M059J (cell line): ENCODE data around the gene LACRT. TPM values are rescaled to one million over a fixed set of nuclear protein-coding genes. Genes with fewer than 3 reads are reported as not detected.

ENCODE experiments used
- DNase-seq: peaks from one replicate; pipeline ENCODE4 v3.0.0-alpha.2; 2012; ENCODE audit warnings: low read depth
- total RNA-seq: library from RNA; depleted of rRNA; stranded (reverse); fragments of >200 nt; shearing (Covaris generic); gene quantifications from 2 replicates; pipeline ENCODE4 v1.2.3, GENCODE V29; 2014; rRNA removed

LACRT gene
- total RNA-seq, 1 experiment from 2014 or later, result not detected

DNA sequence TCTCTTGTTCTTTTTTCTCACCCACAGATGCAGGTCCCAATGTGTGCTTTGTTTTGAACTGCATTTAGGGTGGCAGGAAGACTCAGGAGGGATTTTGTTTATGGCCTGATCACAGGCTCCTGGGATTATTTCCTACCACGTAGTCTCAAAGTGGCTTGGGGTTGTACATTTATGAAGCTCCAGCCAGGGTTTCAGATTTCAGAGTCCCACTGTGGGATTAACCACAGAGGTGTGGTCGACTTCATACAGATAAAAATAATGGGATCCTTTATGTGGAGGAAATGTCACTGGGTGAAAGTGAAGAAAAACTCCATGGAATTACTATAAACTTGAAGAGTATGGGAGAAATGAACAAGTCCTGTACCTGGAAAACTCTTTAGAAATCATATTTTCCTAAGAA, 32.0 kb downstream of the LACRT start:
- no peak for DNase-seq

DNA sequence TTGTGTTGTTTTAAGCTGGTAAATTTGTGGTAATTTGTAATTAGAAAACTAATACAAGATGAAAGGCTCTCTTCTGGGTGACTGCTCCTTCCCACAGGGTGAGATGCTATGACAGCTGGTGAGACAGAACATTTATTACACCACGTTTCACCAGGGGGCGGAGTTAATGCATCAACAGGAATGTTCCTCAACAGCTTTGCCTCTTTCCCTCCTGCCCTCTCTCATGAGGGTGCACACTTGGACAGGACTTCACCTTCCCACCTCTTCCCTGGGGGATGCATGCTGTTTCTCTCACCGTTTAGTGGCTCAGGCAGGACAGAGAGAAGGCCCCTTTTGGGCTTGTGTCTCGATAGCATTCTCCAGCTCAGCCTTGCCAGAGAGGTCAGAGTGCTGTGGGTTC, 32.9 kb downstream of the LACRT start:
- peak; percentile 40 for DNase-seq

DNA sequence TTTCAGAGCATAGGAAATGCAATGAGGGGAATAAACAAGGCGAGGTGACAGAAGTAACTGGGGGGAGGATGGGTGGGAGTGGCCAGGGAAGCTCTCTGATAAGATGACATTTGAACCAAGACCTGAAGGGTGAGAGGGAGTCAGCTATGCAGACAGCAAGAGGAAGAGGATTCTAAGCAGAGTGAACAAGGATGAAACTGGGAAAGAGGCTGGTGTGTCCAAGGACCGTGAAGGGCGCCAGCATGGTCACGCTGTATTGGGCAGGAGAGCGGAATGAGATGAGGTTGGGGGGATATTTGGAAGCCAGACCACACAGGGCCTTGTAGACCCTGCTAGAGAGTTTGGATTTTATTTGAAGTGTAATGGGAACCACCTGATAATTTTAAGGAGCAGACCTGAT, 35.7 kb downstream of the LACRT start:
- no peak for DNase-seq

DNA sequence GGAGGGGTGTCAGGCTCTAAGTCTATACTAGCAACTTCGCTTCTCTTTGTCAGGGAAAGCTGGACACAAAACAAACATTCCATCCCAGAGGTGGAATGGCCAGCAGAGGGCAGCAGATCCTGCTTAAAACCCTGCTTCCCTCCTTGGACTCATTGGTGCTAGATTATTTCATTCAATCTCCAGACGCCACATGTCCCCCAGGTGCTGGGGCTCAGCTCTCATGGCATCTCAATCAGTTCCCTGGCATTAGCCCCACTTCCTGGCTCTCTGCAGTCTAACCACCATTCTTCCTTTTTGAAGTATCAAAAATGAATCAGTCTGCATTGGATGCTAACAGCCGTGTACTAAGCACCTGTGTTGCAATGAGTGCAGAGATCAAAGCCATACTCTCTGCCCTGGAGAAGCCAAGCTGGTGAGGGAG, 38.2 kb downstream of the LACRT start:
- DNase-seq, result peak; percentile 50

DNA sequence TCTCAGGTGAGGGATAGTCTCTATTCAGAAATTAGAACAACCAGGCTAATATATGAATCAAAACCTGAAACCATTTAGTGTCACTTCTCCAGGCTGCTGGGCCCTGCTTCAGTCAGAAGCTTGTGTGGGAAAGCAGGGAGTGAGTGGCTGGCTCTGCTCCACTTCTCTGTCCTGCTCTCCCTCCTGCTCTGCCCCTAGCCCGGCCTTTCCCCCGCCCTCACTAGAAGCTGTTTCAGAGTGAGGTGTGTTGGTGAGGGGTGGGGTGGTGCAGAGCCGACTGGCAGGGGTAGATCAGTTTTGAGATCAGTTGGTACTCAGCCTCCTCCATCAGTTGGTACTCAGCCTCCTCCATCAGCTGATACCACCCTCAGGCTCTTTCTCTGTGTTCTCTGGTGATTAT, 39.2 kb downstream of the LACRT start:
- no peak for DNase-seq

DNA sequence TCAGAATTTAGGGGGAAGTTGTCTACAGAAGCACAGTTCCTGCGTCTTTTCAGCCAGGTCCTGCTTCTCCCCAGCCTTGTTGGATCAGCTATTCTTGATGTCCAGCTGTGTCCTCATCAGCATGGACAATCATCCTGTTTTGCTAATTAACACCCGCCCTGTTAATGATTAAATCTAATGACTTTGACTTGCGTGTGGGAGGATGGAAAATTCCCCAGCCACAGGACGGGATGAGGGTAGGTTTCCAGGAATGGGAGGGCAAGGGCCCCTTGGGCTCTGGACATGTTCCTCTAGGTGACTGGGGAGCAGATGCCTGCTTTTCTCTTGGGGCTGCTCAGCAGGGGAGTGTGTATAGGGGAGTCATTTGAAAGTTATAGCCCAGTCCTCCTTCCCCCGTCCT, 41.0 kb downstream of the LACRT start:
- DNase-seq, result no peak

DNA sequence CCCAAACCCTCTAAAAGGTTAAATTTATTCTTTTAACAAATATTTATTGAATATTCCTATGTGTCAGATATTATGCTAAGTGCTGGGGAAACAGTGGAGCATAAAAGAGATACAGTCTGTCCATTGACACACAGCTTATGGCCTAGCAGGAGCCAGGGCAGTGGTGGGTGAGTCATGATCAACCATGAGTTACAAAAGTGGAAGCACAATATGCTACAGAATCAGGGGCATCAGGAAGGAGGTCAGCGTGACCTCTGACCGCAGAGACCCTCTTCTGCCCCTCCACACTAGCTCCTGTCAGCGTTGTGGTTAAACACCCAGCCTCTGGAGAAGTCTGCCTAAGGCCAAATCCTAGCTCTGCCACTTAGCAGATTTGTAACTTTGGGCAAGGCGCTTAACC, 41.6 kb downstream of the LACRT start:
- DNase-seq, result no peak

DNA sequence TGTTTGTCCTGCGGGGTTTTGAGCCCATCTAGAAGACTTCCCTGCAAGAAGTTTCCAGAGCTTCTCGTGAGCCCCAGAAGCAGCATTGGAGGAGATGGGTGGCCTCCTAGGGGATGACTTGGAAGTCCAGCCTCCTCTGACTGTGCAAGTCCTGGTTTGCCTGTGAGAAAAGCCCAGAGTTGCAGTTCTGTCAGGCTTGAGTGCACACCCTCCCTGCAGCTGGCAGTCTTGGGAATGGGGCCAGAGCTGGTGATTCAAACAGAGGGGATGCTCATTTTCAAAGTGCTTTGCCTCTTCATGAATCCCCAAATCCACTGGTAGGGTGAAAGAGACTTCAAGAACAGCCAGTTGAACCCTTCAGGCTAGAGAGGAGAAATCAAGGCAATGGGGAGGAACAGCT, 42.4 kb downstream of the LACRT start:
- DNase-seq, result no peak

DNA sequence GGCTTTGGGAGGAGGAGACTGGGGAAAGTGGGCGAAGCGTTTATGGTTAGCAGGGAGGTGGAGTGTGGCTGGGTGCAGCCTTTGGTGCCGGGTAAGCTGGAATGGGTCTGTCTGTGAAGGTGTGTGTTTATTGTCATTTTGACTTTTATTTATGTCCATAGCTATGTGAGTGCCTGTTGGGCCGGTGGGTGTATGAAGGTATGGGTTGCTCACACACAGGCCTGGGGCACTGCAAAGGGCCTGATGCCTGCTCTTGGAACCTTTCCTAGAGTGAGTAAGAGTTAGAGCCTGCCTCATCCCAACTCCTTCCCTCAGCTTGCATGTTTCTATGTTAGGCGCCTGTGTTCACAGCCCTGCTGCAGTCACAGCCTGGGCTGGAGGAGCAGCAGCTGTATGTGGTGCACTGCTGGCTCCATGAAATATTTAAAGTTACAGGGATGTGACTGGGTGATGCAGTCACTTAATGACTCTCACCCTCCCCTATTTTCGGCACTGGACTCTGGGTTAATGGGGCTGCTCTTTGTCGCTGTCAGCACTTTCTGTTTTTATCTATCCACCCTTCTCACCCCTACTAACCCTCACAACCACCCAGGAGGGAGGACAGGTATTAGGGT, 43.6 kb downstream of the LACRT start:
- DNase-seq, result no peak

DNA sequence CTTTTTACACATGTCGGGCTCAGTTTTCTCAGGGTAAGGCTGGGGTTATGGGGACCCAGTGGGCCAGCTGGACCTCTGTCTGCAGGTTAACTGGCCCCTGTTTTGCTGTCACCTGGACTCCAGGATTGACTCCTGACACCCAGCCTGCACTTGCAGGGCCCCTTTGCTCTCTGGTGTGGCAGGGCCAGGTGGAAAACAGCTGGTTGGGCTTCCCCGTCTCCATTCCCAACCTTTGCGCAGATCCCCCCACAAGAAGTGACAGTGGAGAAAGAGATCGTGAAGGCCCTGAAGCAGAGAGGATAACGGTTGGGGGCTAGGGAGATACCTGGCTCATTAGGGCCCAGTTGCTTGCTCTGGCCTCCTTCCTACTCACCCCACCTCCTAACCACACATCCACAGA, 44.7 kb downstream of the LACRT start:
- DNase-seq, result no peak

DNA sequence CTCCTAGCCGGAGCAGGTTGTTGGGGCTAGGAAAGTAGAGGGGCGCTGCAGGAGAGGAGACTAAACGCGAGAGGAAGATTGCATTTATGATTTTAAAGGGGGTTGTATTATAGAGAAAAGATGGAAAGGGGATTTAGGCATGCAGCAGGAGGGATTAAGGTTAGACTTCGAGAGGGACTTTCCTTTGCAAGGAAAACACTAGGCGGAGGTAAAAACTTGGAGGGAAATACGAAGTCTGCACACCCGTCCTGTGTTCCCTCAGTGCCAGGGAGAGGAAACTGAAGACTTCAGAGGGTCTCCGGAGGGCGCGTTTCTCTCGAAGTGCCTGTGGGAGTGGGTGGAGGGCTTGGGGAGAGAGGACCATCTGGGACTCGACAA, 45.8 kb downstream of the LACRT start:
- DNase-seq, result no peak

DNA sequence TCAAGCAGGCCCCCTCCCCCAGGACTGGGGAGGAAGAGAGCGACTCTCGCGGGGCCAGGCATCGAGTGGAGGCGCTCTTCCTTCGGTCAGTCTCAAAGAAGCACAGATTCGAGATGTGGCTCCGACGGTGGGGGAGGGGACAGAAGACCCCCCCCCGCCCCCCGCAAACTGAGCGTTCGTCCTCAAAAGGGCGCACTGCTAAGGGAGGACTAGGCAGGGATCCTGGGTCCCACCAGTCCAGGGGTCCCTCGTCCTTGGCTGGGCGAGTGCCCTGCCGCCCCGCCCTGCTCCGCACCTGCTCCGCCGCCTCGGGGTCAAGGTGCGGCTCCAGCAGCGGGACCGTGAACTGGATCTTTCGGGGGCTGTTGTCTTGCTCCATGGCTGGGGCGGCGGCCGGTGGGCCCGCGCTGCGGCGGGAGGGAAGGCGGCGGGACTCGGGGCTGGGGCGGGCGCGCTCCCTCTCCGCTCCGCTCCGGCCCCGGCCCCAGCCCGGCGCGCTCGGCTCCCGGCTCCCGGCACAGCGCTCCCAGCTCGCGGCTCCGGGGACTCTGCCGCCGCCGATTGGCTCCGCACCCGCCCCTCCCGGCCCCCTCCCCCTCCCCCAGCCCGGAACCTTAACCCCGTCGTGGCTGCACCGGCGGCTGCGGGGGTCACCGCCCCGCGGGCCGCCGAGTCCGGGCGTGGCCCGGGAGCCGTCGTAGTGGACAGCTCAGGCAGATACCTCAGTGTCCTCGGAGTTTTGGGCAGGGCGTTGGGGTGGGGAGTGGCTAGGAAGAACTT, 46.4 kb downstream of the LACRT start, which contains the start of gene PPP1R1A:
Gene PPP1R1A, minus strand, starts transcription at position 550 of the 780 bp plus-strand sequence. Its CDS starts 171 bp downstream, at position 379.
- DNase-seq, result no peak

DNA sequence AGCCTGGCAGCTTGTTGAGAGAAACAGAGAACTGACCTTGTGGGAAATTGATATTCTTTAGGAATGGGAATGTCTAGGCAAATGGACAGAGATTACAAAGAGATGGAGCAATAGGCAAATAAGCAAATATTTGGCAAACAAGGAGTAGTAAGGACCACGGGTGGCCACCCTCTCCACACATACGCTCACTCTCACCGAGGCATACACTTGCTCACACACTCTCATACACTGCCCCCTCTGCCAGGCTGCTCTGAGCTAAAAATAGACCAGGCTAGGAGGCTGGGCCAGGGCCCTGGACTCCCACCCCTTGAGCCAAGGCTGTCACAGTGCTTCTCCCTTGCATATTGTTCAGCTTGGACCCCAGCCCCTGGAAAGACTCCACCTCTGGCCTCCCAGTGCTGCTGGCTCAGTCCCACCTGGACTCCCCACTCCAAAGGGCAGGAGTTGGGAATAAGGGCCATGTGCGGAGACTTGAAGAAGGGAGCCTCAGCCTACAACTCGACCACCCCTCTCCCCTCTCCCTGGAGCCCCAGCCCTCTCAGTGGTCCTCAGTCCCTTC, 47.3 kb downstream of the LACRT start:
- no peak for DNase-seq

DNA sequence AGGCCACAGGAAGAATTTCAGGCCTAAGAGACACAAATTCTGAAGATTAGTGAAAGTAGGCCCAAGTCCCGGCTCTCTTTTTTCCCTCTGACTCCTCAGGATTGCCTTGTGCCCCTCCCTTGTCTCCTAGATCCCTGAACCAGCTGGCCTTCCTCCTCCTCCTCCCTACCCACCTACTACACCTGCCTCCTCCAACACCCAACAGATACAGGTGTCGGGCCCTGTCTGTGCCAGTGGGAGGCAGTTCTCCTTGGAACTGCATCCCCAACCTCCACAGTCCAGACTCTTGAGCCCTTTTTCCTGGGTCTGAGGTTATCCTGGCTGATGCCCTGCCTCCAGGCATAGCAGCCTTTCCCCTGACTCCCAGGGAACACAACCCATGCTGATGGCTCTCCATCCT, 48.1 kb downstream of the LACRT start:
- no peak for DNase-seq

DNA sequence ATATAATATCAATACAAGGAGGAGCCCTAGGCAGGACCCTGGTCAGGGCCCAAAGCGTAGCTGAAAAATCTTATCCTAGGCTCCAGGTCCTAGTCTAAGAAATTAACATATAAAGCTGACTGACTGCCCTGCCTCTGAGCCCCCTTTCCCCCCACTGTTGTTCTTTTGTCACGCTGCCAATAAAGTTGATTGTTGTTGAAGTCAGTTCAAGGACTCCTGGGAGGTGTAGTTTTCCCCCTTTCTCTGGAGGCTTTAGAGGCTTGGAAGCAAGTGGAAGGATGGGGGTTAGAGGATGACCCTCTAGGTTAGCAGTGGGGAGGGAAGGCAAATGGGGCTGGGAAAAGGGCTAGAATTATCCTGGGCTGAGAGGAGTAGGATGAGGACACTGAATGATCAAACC, 49.5 kb downstream of the LACRT start:
- no peak for DNase-seq

DNA sequence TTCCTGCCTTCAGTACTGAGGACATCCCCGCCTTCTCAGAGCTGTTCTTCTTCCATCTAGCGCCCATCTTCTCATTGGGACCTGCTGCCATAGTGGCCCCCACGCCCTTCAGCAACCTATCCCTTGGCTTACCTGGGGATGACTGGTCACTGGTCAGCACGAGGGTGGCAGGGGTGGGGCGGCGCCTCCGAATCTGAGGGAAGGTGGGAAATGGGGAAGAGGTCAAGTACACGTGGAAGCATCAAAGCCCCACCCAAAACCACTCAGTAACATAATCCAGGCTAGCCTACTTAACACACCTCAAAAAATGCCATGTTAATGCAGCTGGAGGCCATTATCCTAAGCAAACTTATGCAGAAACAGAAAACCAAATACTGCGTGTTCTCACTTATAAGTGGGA, 50.6 kb downstream of the LACRT start:
- no peak for DNase-seq

DNA sequence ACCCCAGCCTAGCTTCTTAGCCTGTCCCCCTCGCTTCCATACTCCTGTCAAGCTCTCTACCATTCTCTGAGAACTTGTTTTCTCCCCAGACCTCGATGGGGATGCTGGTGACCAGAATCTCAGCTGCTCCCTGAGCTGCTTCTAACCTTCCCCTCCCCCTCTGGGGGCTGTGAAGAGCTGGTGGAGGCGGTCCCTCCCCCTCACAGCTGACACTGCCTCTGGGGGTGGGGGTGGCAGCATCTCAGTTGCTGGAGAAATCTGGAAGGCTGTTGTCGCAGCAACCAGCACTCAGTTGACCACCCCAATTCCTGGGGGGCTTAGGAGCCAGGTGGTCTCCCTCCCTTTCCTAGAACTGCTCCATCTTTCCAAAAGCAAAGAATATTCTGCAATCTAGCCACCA, 51.0 kb downstream of the LACRT start:
- no peak for DNase-seq

DNA sequence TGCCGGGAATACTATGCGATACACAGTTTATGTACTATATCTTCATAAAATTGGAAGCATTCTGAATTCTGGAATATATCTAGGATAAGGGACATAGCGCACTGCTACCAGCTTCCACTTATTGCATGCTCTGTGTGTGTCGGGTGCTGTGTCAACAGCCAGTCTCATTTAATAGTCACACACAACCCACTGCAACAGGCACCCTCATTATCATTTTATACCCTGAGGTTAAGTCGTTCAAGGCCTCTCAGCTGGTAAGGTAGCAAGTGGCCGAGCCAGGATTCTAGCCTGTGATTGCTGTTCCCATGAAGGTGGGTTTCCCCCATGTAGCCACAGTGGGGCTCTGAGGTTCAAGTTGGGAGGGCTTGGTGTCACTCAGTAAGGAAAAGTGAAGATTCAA, 53.3 kb downstream of the LACRT start:
- DNase-seq, result no peak

Other genes with a start within 250 kb of the LACRT start
- 419 and 625 TPM in 2 replicates for gene ITGA5, start 215.6 kb downstream of the LACRT start, total RNA-seq
- gene GTSF1, start 161.3 kb downstream of the LACRT start, total RNA-seq, result not detected in 2 replicates
- 0.07 and 0.10 TPM in 2 replicates for gene NCKAP1L, start 137.1 kb downstream of the LACRT start, total RNA-seq
- gene PDE1B, start 85.3 kb downstream of the LACRT start, total RNA-seq, result not detected in 2 replicates
- gene PPP1R1A, start 46.2 kb downstream of the LACRT start, total RNA-seq, result not detected in 2 replicates
- gene DCD, start 13.5 kb upstream of the LACRT start, total RNA-seq, result not detected in 2 replicates
- not detected in 2 replicates for gene MUCL1, start 219.6 kb upstream of the LACRT start, total RNA-seq